Nephron (organoid): ENCODE measurements around the gene SEC11C.

Experiments used
- H3K27ac Mint-ChIP-seq, 3 experiments: 2 replicates each; pipeline ENCODE4 v1.8.0; 2020; ENCODE audit warnings: mixed read lengths in 3 of 3, mild to moderate bottlenecking in 2 of 3, moderate library complexity in 1 of 3
- H3K27me3 Mint-ChIP-seq: 2 replicates; pipeline ENCODE4 v1.8.0; 2021; ENCODE audit warnings: low read depth, mild to moderate bottlenecking, moderate library complexity, mixed read lengths
- H3K36me3 Mint-ChIP-seq: 2 replicates; pipeline ENCODE4 v1.8.0; 2020; ENCODE audit warnings: low read depth, mixed read lengths
- H3K4me1 Mint-ChIP-seq: 2 replicates; pipeline ENCODE4 v1.8.0; 2020; ENCODE audit warnings: mixed read lengths
- H3K4me3 Mint-ChIP-seq, 3 experiments: 2 replicates each; pipeline ENCODE4 v1.8.0; 2020; ENCODE audit warnings: mild to moderate bottlenecking in 3 of 3, mixed read lengths in 3 of 3, moderate library complexity in 2 of 3
- H3K9me3 Mint-ChIP-seq: 2 replicates; pipeline ENCODE4 v1.8.0; 2020; ENCODE audit warnings: mixed read lengths
- CTCF ChIP-seq, 3 experiments: fragments of 200-600 bp; sonication (generic); IDR thresholded peaks; one replicate each; pipeline ENCODE4 v1.5.0; 2021; ENCODE audit warnings: antibody characterized with exemption in 3 of 3; ENCODE audit not compliant: unreplicated experiment in 3 of 3

The SEC11C gene

GRCh38 chr18:59159986-59160385 is 20.3 kb downstream of the SEC11C start:
- H3K36me3 Mint-ChIP-seq = peaks cover 5% of the 10 kb centered on the region
- peaks cover 8% of the 10 kb centered on the region for H3K27me3 Mint-ChIP-seq
- no peaks in the 10 kb centered on the region for H3K9me3 Mint-ChIP-seq
- H3K4me3 Mint-ChIP-seq = no peak overlapping the region
- TF ChIP-seq CTCF (IDR thresholded peaks at IDR 0.05; ENCODE audit: unreplicated experiment in 3 of 3) = no peak
- H3K27ac Mint-ChIP-seq = no peak overlapping the region
- H3K4me1 Mint-ChIP-seq = no peaks in the 10 kb centered on the region

- Mint-ChIP-seq H3K4me3 (no peak overlapping the region), H3K27me3 (peaks cover 10% of the 10 kb centered on the region), H3K27ac (no peak overlapping the region), H3K4me1 (no peaks in the 10 kb centered on the region), H3K36me3 (peaks cover 13% of the 10 kb centered on the region), H3K9me3 (peaks cover 57% of the 10 kb centered on the region)
- no peak for TF ChIP-seq CTCF (IDR thresholded peaks at IDR 0.05; ENCODE audit: unreplicated experiment in 3 of 3)
Measured at GRCh38 chr18:59172664-59173249, 33.1 kb downstream of the SEC11C start.

GRCh38 chr18:59177485-59177884 is 37.8 kb downstream of the SEC11C start:
- peaks cover 13% of the 10 kb centered on the region for H3K36me3 Mint-ChIP-seq
- H3K27me3 Mint-ChIP-seq = peaks cover 10% of the 10 kb centered on the region
- no peak for TF ChIP-seq CTCF (IDR thresholded peaks at IDR 0.05; ENCODE audit: unreplicated experiment in 3 of 3)
- H3K9me3 Mint-ChIP-seq = peaks cover 30% of the 10 kb centered on the region
- H3K4me3 Mint-ChIP-seq = no peak overlapping the region
- H3K27ac Mint-ChIP-seq = no peak overlapping the region
- H3K4me1 Mint-ChIP-seq = no peaks in the 10 kb centered on the region

- no peaks in the 10 kb centered on the region for H3K4me1 Mint-ChIP-seq
- H3K9me3 Mint-ChIP-seq = peaks cover 4% of the 10 kb centered on the region
- peak overlapping the region in 2 of 3 experiments; percentile 52 to 60 for H3K27ac Mint-ChIP-seq
- no peak for TF ChIP-seq CTCF (IDR thresholded peaks at IDR 0.05; ENCODE audit: unreplicated experiment in 3 of 3)
- H3K36me3 Mint-ChIP-seq = no peaks in the 10 kb centered on the region
- H3K27me3 Mint-ChIP-seq = peaks cover 16% of the 10 kb centered on the region
- no peak overlapping the region for H3K4me3 Mint-ChIP-seq
Measured at GRCh38 chr18:59180150-59180845, 40.6 kb downstream of the SEC11C start.

GRCh38 chr18:59182673-59183072 is 43.0 kb downstream of the SEC11C start:
- no peak overlapping the region for H3K27ac Mint-ChIP-seq

More at GRCh38 chr18:59182673-59183072, 43.0 kb downstream of the SEC11C start:
- TF ChIP-seq CTCF (IDR thresholded peaks at IDR 0.05; ENCODE audit: unreplicated experiment in 3 of 3) = no peak
- H3K36me3 Mint-ChIP-seq = no peaks in the 10 kb centered on the region
- H3K9me3 Mint-ChIP-seq = no peaks in the 10 kb centered on the region
- no peaks in the 10 kb centered on the region for H3K4me1 Mint-ChIP-seq
- no peak overlapping the region for H3K4me3 Mint-ChIP-seq
- H3K27me3 Mint-ChIP-seq = peaks cover 8% of the 10 kb centered on the region
